BJ (cell line): ENCODE data around the gene STK16. TPM values are rescaled to one million over a fixed set of nuclear protein-coding genes. Genes with fewer than 3 reads are reported as not detected.

Experiments used
- CTCF ChIA-PET: fragments of 350-600 bp; formaldehyde crosslinking; extraction: SDS; loops from one replicate; lab custom pipeline; 2021; ENCODE audit warnings: antibody characterized with exemption, inconsistent platforms; lab: Yijun Ruan, JAX
- POLR2A ChIA-PET: fragments of 300-600 bp; sonication (Branson Sonifier 250); formaldehyde crosslinking; extraction: SDS; loops from one replicate; lab custom pipeline; 2021; ENCODE audit warnings: antibody characterized with exemption; lab: Charles Lee
- DNase-seq: peaks from one replicate; pipeline ENCODE4 v3.0.0-alpha.2; 2011; ENCODE audit warnings: low read depth
- H3K27me3 ChIP-seq: 2 replicates; pipeline ENCODE4 v1.6.0; 2011; ENCODE audit warnings: low read length; ENCODE audit not compliant: control insufficient read depth, insufficient read depth
- H3K36me3 ChIP-seq: 2 replicates; pipeline ENCODE4 v1.5.1; 2011; ENCODE audit warnings: low read length; ENCODE audit not compliant: control insufficient read depth, insufficient read depth
- H3K4me3 ChIP-seq: 2 replicates; pipeline ENCODE4 v1.5.1; 2011; ENCODE audit warnings: low read depth, mild to moderate bottlenecking, control low read depth, low read length
- polyA plus RNA-seq: library from polyadenylated mRNA; depleted of rRNA; stranded (reverse); fragments of >200 nt; gene quantifications from 2 replicates; pipeline ENCODE4 v1.2.3, GENCODE V29; 2011
- TF ChIP-seq, protein P1 (sequence below): IDR thresholded peaks from 2 replicates; pipeline ENCODE4 v1.5.1; 2011; ENCODE audit warnings: low read depth, mild to moderate bottlenecking, control low read depth, inconsistent platforms, low read length, moderate library complexity; ENCODE audit not compliant: insufficient read depth

Gene STK16
- polyA plus RNA-seq, 1 experiment = 64.2 TPM

DNA sequence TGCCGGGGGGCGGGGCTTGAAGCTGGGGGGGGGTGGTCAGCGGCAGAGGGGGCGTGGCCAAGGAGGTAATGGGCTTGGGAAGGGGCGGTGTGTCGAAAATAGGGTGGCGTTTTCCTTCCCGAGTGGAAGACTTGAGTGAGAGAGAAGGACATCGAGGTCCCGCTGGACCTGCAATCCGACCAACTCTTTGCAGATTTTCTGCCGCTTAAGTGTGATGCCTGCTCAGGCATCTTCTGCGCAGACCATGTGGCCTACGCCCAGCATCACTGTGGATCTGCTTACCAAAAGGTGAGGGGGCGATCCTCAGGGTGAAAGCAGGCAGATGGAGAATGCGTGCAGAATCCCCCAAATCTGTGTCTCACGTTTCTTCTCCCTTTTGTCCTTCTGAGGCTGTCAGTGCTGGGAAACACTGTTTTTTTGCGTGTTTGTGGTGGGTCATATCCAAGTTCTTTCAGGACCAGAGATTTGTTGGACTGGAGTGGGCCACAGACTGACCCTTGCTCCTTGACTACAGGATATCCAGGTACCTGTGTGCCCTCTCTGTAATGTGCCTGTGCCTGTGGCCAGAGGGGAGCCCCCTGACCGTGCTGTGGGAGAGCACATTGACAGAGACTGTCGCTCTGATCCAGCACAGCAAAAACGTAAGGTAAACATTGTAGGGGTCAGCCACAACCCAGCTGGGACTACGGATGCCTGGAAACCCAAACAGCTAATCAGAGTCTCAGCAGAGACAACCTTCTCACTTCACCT is 38.0 kb upstream of the STK16 start:
- ChIA-PET CTCF (interaction anchor here (1.0 to 3.6 kb wide), 12 partner anchors 11 to 178 kb away, joined by 3 to 15 read pairs (median 4); partner anchors contain the start of gene CNPPD1), POLR2A (interaction anchor here (0.6 to 1.4 kb wide), 4 partner anchors 11 to 180 kb away, joined by 3 to 4 read pairs (median 4); partner anchors contain the start of genes ABCB6, CNPPD1 and DNPEP)
- TF ChIP-seq, protein P1, sequence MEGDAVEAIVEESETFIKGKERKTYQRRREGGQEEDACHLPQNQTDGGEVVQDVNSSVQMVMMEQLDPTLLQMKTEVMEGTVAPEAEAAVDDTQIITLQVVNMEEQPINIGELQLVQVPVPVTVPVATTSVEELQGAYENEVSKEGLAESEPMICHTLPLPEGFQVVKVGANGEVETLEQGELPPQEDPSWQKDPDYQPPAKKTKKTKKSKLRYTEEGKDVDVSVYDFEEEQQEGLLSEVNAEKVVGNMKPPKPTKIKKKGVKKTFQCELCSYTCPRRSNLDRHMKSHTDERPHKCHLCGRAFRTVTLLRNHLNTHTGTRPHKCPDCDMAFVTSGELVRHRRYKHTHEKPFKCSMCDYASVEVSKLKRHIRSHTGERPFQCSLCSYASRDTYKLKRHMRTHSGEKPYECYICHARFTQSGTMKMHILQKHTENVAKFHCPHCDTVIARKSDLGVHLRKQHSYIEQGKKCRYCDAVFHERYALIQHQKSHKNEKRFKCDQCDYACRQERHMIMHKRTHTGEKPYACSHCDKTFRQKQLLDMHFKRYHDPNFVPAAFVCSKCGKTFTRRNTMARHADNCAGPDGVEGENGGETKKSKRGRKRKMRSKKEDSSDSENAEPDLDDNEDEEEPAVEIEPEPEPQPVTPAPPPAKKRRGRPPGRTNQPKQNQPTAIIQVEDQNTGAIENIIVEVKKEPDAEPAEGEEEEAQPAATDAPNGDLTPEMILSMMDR = no peak
- no peak for DNase-seq
- Histone ChIP-seq H3K36me3 (peaks cover 10% of the 10 kb centered on the region), H3K4me3 (peak overlapping the region; percentile 63), H3K27me3 (no peaks in the 10 kb centered on the region)

DNA sequence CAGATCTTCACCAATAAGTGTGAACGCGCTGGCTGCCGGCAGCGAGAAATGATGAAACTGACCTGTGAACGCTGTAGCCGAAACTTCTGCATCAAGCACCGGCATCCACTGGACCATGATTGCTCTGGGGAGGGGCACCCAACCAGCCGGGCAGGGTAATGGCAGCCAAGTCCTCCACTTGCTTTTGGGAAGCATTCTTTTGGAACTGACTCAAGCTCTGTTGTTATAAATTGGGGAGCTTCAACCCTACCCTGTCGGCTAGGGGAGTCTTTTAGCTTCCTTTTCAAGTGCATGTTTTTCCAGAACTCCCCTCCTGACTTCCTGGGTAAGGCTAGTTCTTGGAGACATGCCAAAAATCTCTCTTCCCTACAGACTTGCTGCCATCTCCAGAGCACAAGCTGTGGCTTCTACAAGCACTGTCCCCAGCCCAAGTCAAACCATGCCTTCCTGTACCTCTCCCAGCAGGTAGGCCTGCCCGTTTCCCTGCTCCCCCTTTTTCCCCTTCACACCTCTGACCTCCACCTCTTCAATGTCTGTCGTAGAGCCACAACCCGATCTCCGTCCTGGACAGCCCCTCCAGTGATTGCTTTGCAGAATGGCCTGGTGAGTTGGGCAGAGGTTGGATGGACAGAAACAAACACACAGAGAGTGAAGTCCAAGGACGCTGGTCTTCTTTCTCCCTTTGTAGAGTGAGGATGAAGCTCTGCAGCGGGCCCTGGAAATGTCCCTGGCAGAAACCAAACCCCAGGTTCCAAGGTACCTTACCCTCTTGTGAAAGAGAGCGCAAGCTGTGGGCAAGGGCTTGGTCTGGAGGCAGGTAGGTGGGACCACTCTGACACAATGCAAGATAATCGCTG is 37.2 kb upstream of the STK16 start:
- TF ChIP-seq, protein P1 = no peak
- ChIA-PET POLR2A (interaction anchor here (0.7 kb wide), 1 partner anchor 10 kb away, joined by 3 read pairs; no protein-coding TSS in a partner anchor), CTCF (interaction anchor here (0.6 to 3.6 kb wide), 9 partner anchors 10 to 440 kb away, joined by 3 to 15 read pairs (median 4); partner anchors contain the start of gene ABCB6)
- peak overlapping the region; percentile 63; the same call in 1 of the 2 replicates for H3K4me3 ChIP-seq
- DNase-seq = no peak
- peaks cover 14% of the 10 kb centered on the region for H3K36me3 ChIP-seq
- no peaks in the 10 kb centered on the region for H3K27me3 ChIP-seq

DNA sequence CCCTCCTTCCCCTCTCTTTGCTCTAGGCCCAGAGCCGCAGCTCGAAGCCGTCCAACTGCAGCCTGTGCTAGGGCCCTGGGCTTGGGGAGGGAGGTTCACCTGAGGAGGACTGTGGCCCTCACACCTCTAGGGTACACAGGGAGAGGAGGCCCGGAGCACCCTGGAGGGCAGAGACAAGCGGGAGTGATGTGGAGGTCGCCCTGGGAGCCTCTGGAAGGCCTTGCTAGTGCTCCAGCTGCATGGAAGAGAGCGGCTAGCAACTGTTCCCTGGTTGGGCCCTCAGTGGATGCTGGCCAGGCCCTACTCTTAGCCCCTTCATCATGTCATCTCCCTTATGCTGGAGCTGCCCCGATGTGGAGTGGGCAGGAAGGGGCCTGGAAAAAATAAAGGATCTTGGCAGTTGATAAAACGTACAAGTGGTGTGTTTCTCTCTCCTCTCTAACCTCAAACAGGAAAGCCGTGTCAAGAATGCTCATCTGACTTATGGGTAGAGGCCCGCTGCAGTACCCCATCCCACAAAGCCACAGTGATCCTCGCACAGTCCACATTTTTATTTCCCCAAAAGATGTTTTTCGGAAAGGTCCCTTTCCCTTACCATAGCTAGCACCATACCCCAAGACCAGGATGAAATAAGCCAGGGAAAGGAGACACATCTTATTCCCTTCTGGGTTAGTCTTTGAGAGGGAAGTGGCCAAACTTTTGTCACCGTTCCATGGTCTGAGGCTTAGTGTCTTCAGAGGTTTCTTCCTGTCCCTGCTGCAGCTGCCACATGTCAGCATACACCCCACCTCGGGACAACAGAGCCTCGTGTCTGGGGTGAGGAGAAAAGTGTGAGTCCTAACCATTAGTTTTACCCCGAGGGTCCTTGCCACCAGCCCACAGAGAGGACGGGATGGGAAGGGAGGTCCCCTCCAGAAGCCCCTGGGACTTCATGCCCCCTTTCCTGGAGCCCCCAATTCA is 35.8 kb upstream of the STK16 start:
- CTCF ChIA-PET = interaction anchor here (2.6 to 3.6 kb wide), 2 partner anchors 38 to 86 kb away, joined by 13 to 15 read pairs; no protein-coding TSS in a partner anchor
- Histone ChIP-seq H3K27me3 (no peaks in the 10 kb centered on the region), H3K36me3 (peaks cover 19% of the 10 kb centered on the region), H3K4me3 (no peak overlapping the region)
- no peak for DNase-seq
- POLR2A ChIA-PET = no interaction called here
- TF ChIP-seq, protein P1 = no peak

DNA sequence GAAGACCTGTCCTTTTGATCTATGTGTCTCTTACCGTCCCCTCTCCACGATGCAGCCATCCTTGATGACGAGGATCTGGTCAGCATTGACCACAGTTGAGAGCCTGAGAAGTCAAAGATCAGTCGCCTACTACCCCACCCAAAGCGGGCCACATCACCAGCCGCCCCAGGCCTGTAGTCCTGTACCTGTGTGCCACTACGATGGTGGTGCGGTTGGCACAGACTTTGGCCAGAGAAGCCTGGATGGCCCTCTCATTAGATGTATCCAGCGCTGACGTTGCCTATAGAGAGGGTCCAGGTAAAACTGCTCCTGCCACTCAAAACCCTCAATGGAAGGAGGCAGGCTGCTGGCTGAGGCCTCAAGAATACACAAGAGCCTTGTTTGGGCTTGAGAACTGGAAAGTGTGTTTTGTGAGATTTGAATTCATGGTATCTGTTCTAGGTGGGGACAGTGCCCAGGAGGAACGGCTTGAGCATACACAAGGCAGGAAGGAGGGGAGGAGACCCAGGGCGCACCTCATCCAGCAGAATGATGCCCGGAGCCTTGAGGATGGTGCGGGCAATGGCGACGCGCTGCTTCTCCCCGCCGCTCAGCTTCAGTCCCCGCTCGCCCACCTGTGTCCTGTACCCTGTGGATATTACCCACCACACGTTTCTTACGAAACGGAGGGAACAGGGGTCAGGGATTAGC is 34.9 kb upstream of the STK16 start:
- Histone ChIP-seq H3K36me3 (peaks cover 22% of the 10 kb centered on the region), H3K4me3 (no peak overlapping the region), H3K27me3 (no peaks in the 10 kb centered on the region)
- ChIA-PET CTCF (interaction anchor here (0.9 to 3.6 kb wide), 5 partner anchors 30 to 85 kb away, joined by 3 to 15 read pairs (median 8); partner anchors contain the start of gene NHEJ1), POLR2A (no interaction called here)
- TF ChIP-seq, protein P1 = no peak
- no peak for DNase-seq
